Bone marrow (tissue), 2 donors: Measurements from ENCODE around the gene GRK5.

Experiments
- DNase-seq, 2 donors: peaks; one replicate each; lab custom pipeline; 2025; lab: John Stamatoyannopoulos, UW

Gene GRK5

GRCh38 chr10:119316729-119317097 lies 109.3 kb downstream of the GRK5 start:
- no peak for DNase-seq

GRCh38 chr10:119318411-119319160 lies 111.2 kb downstream of the GRK5 start:
- no peak for DNase-seq

- DNase-seq = no peak
These were observed 112.0 kb downstream of the GRK5 start for GRCh38 chr10:119319161-119319919.

- no peak for DNase-seq
These were observed 112.5 kb downstream of the GRK5 start for GRCh38 chr10:119319920-119320258.

DNA sequence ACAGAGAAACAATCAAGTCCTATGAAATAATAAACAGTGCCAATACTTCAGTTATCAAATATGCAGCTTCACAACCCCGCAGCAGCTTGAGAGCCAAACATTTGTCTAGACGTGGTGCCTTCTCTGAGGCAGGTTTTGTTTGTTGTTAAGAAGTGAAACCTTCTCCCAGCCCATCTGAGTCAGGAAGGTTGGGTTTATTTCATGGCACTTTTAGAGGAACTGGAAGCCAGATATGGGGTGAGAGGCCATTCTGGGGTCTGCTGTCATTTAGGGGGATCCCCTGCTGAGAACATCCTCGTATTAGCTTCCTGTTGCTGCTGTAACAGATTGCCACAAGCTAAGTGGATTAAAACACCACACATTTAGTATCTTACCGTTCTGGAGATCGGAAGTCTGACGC lies 113.6 kb downstream of the GRK5 start:
- DNase-seq = peak in 1 of 2 donors; percentile 89

DNA sequence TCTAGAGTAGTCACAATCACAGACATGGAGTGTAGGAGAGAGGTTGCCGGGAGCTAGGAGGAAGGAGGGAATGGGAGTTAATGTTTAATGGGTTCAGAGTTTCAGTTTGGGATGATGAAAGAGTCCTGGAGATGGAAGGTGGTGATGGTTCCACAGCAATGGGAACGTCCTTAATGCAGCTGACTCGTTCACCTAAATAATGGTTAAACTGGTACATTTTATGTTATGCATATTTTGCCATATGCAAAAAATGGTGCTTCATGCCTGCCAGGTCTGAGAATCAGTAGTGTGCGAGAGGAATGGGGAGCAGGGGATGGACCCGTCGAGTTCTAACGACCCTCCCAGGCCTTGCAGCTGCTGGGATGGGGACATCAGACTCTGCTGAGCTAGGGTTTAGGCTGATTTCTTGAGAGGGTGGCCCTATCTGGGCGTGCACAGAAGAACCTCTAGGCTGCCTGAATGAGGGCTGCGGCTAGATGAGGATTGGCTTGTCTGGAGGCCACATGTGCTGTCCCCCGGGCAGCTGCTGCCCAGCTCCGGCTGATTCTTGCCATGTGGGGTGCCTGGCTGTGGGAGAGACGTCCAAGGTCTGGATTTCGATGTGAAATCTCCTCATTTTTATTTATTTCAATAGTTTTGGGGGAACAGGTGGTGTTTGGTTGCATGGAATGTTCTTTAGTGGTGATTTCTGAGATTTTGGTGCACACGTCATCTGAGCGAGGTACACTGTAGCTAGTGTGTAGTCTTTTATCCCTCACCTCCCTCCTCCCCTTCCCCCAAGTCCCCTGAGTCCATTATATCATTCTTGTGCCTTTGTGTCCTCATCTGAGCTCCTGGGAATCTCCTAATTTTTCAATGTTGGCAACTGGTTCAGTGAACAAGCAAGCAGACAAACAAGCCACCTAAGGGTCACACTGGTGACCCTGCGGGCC lies 116.0 kb downstream of the GRK5 start:
- no peak for DNase-seq

DNA sequence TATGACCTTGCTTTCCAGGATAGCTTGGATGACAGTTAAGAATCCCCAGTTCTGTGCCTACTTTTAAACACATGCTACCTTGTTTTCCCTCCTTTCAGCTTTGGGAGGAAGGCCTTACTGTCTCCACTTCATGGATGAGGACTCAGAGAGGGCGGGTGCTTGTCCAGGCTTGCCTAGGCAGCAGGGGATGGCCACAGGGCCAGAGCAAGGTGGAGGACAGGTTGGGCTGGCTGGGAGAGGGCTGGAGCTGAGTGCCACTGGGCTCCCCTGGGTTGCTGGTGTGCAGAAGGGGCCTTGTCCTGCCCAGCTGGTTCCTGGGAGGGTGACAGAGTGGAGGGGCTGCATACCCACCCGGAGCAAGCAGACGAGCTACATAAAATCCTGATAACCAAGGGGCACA lies 117.8 kb downstream of the GRK5 start:
- DNase-seq = no peak

- DNase-seq = no peak
These were observed 118.8 kb downstream of the GRK5 start for GRCh38 chr10:119326167-119326566.

DNA sequence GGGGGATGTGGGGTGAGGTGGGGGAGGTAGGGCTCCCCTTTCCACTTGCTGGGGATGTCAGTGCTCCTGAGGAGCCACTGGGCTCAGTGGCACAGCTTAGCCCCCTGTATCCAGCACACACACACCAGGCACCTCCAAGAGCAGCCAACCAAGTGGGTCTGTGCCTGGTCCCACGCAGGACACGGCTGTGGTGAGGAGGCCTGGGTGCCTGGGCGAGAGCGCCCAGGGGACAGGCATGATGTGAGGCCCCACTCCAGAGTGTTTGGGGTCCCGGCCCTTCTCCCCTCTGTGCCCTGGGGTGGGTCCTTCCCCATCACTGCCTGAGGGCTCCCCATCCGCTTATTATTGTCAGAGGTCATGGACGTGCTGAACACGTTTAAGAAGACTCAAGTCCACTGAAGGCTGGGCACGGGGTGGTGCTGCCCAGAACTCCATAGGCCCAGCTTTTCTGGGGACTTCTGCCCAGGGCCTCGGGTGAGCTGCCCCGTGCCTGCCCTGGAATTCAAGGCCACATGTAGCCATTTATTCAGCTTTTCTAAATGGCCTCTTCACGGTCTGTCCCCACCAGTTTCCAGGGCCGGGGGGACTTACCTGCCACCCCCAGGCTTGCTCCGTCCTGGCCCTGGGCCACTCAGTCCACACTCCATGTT lies 119.8 kb downstream of the GRK5 start:
- no peak for DNase-seq

DNA sequence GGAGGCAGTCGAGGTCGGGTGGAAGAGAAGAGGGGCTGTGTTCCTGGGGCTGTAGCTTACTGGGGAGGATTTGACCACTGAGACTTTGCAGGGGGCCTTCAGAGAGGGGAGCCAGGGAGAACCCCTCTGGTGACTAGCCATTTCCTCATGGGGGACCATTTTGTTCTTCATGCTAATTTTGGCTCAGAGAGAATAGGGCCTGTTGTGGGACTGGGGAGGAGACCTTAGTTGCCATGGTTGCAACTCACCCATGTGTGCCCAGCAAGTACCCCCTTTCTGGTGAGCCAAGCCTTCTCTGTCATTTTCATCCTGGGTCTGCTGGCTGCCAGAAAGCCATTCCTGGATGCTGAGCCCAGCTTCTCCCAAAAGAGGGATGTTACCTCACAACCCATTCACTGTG lies 120.9 kb downstream of the GRK5 start:
- DNase-seq = no peak

GRCh38 chr10:119330342-119330741 lies 123.0 kb downstream of the GRK5 start:
- DNase-seq = no peak

GRCh38 chr10:119331061-119331460 lies 123.7 kb downstream of the GRK5 start:
- no peak for DNase-seq

DNA sequence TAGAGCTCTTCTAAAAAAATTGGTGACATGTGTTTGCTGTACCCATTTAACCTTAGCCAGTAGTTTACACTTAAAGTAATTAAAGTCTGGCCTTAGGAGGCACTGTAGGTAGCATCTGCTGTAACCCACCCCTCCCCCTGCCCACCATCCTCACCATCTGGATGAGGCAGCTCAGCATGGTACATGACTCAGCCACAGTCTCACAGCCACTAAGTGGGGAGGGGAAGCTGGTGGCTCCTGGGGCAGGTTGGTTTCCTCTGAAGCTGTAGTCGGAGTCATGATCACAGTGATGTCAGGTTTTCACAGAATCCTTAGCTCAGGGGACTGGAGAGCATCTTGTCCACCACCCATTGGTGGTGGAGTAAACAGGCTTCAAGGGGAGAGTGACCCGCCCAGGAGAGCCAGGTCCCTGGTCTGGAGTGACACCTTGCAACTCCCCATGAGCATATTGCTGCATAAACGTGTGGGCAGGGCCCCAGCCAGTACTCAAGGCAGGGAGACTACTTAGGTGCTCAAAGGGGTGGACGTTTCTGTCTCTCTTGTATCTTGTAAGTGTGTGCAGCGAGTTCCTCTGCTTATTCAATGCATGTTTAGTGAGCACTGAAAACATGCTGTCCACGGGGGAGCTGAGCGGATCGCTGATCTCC lies 125.9 kb downstream of the GRK5 start:
- DNase-seq = peak in 1 of 2 donors; percentile 65

DNA sequence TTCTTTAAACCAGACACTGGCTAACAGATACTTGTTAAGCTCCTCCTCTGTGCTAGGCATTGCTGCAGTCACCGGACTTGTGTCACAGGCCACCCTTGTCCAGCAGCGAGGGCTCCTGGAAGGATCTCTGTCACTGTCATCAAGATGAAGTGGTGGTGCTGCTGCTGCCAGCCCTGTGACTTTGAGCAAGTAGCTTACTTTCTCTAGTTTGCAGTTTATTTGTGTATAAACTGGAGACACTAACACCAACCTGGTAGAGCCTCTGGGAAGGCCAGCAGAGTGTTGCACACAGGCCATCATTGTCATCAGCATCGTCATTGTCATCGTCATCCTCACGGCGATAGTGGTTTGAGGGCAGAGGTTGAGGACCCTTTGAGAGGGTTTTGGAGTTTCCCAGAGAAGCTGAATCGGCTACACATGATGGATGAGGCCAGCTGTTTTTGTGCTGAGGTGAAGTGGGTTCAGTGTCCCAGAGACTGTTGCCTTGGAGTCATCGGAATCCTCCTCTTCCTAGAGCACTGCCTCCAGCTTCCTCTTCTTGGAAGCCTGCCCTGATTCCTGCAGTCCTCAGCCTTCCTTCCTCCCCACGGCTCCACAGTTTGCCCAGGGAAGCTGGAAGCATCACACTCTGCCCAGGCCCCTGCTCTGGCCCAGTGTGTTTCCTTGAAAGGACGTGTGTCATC lies 128.4 kb downstream of the GRK5 start:
- DNase-seq = no peak

GRCh38 chr10:119336599-119336998 lies 129.2 kb downstream of the GRK5 start:
- DNase-seq = no peak

- no peak for DNase-seq
These were observed 129.9 kb downstream of the GRK5 start for GRCh38 chr10:119337223-119337622.

DNA sequence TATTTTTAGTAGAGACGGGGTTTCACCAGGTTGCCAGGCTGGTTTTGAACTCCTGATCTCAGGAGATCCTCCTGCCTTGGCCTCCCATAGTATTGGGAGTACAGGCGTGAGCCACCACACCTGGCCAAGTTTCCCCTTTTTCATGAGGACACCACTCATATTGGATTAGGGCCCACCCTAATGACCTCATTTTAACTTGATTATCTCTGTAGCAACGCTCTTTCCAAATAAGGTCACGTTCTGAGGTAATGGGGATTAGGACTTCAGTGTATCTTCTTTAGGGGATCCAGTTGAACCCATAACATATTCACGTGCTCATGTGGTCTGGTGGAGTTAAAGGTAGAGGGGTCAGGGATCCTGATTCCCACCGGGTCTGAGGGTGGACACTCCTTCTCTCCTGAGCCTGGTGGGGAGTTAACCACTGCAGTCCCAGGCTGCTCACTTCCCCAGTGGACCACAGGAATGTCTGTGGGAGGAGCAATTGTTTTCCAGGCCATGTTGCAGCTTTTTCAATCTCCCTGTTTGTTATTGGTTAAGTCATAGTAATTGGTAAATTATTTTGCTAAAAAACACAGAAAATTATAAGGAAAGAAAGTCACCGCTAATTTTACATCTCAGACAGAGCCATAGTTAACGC lies 130.5 kb downstream of the GRK5 start:
- no peak for DNase-seq

GRCh38 chr10:119339109-119339508 lies 131.7 kb downstream of the GRK5 start:
- DNase-seq = no peak

DNA sequence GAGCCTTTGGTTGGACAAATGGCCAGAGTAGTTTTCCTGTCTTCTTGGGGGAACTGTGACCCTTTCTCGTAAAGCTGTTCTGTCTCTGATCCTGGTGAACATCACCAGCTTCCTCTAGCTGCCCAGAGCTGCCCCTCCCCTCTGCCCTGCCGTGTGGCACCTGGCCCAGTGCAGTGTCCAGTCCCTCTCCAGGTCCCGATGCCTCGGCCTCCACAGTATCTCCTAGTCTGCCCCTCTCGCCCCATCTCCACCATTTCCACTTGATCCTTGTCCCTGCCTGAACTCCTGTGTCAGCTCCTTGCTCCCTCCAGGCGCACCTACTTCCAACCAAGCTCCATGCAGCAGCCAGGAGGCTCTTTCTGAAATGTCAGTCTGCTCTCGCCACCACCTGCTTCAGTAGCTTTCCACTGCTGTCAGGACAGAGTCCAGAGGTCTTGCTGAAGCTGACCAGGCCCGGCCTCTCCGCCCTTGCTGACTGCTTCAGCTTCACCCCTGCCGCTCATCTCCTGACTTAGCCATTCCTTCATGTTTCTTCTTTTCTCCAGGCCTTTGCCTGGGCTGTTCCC lies 133.6 kb downstream of the GRK5 start:
- DNase-seq = no peak
